K562 (cell line): ENCODE data around the gene MYO1D. TPM values are rescaled to one million over a fixed set of nuclear protein-coding genes. Genes with fewer than 3 reads are reported as not detected.

Experiments
- ATAC-seq: fragments of 200-7000 bp; cut with Tn5 transposase; 3 replicates; pipeline ENCODE4 v1.9.1; 2020; ENCODE audit warnings: moderate library complexity
- BruUV-seq: library from RNA; stranded (reverse); fragments of 400-500 nt; replicated peaks from 2 replicates; lab custom pipeline; 2021; lab: Mats Ljungman, UMichigan
- CTCF ChIA-PET: fragments of 300-600 bp; formaldehyde crosslinking; extraction: SDS; loops from one replicate; lab custom pipeline; 2021; ENCODE audit warnings: low intra/inter-chr PET ratio; lab: Yijun Ruan, JAX
- POLR2A ChIA-PET: fragments of 300-600, 350-650 bp; sonication (Branson Sonifier 250); formaldehyde crosslinking; extraction: SDS; loops from one replicate; lab custom pipeline; 2021; ENCODE audit warnings: antibody characterized with exemption, inconsistent platforms; lab: Yijun Ruan, JAX
- DNase-seq, 4 experiments: peaks; one replicate each; pipeline versions ENCODE4 v3.0.0 to v3.0.0-alpha.2; 2011 to 2018; ENCODE audit warnings: low spot score in 3 of 4, mixed read lengths in 3 of 4; ENCODE audit errors: extremely low read depth in 1 of 4
- FAIRE-seq: peaks from 2 replicates; lab custom pipeline; 2011; peaks lifted over from hg19 to GRCh38; lab: Jason Lieb, UNC
- H2AFZ ChIP-seq: 2 replicates; pipeline ENCODE4 v1.6.0; 2011; ENCODE audit warnings: low read depth, low read length, control low read depth, inconsistent platforms
- H3K27ac ChIP-seq: fragments of 200-600 bp; 3 replicates; pipeline ENCODE4 v1.8.0; 2011; ENCODE audit warnings: low read depth, mild to moderate bottlenecking, control low read depth, inconsistent platforms, low read length, moderate library complexity, mixed read lengths; ENCODE audit errors: extremely low read depth
- H3K27me3 ChIP-seq, 2 experiments: fragments of 300-600 bp in 1 of 2; 2 replicates in 1 of 2; 3 replicates in 1 of 2; pipeline versions ENCODE4 v1.6.0 to v1.8.0; 2011; ENCODE audit warnings: inconsistent platforms in 2 of 2, low read length in 2 of 2, mild to moderate bottlenecking in 1 of 2, mixed read lengths in 1 of 2, moderate library complexity in 1 of 2; ENCODE audit not compliant: control insufficient read depth in 2 of 2, insufficient read depth in 2 of 2
- H3K36me3 ChIP-seq: fragments of 300-600 bp; 3 replicates; pipeline ENCODE4 v1.8.0; 2011; ENCODE audit warnings: mild to moderate bottlenecking, low read length, inconsistent platforms; ENCODE audit not compliant: control insufficient read depth, insufficient read depth
- H3K4me1 ChIP-seq, 2 experiments: fragments of 200-600 bp in 1 of 2; replicated peaks in 1 of 2; 2 replicates in 1 of 2; 3 replicates in 1 of 2; pipeline versions ENCODE4 v1.5.1 to v1.8.0; 2011; ENCODE audit warnings: inconsistent platforms in 2 of 2, low read length in 2 of 2, mild to moderate bottlenecking in 1 of 2, mixed read lengths in 1 of 2, moderate library complexity in 1 of 2; ENCODE audit not compliant: control insufficient read depth in 2 of 2, insufficient read depth in 2 of 2
- H3K4me2 ChIP-seq: 2 replicates; pipeline ENCODE4 v1.6.1; 2011; ENCODE audit warnings: low read length, control low read depth, inconsistent platforms, mixed read lengths; ENCODE audit not compliant: insufficient read depth
- H3K4me3 ChIP-seq: fragments of 200-600 bp; sonication (generic), shearing (Covaris generic); 2 replicates; pipeline ENCODE4 v1.5.1; 2016; ENCODE audit warnings: control low read depth, inconsistent platforms
- H3K79me2 ChIP-seq: fragments of 200-600 bp; 3 replicates; pipeline ENCODE4 v1.8.0; 2011; ENCODE audit warnings: low read length, inconsistent platforms; ENCODE audit not compliant: control insufficient read depth, insufficient read depth
- H3K9ac ChIP-seq, 2 experiments: 2 replicates each; pipeline versions ENCODE4 v1.6.0 to v1.6.1; 2011; ENCODE audit warnings: low read depth in 2 of 2, low read length in 2 of 2, control low read depth in 1 of 2, inconsistent platforms in 1 of 2, mild to moderate bottlenecking in 1 of 2, mixed read lengths in 1 of 2; ENCODE audit not compliant: insufficient read depth in 1 of 2
- H3K9me1 ChIP-seq: one replicate; pipeline ENCODE4 v1.6.0; 2011; ENCODE audit warnings: inconsistent platforms, mild to moderate bottlenecking, low read length, moderate library complexity; ENCODE audit not compliant: control insufficient read depth, insufficient read depth
- H3K9me3 ChIP-seq: replicated peaks from 2 replicates; pipeline ENCODE4 v1.5.1; 2011; ENCODE audit warnings: low read depth, low read length, inconsistent platforms; ENCODE audit not compliant: control insufficient read depth, insufficient read depth
- H4K20me1 ChIP-seq: replicated peaks from 2 replicates; pipeline ENCODE4 v1.6.1; 2011; ENCODE audit warnings: low read length, inconsistent platforms, mixed read lengths; ENCODE audit not compliant: control insufficient read depth, insufficient read depth
- FUS ChIP-seq: fragments of 200-400 bp; formaldehyde crosslinking; optimal IDR thresholded peaks from 2 replicates; pipeline ENCODE3; 2017; ENCODE audit warnings: low read depth, low read length
- MAFG ChIP-seq: fragments of 450-650 bp; conservative IDR thresholded peaks from 2 replicates; pipeline ENCODE4 v1.6.1; 2016; ENCODE audit warnings: missing genetic modification characterization, missing compliant biosample characterization
- NFIC ChIP-seq: fragments of 450-650 bp; IDR thresholded peaks from 2 replicates; pipeline ENCODE4 v1.6.1; 2017; ENCODE audit warnings: mild to moderate bottlenecking, inconsistent platforms
- SPI1 ChIP-seq: IDR thresholded peaks from 2 replicates; pipeline ENCODE4 v1.6.1; 2011; ENCODE audit warnings: low read depth, low read length, control low read depth, borderline replicate concordance
- ZBTB7A ChIP-seq: IDR thresholded peaks from 2 replicates; pipeline ENCODE4 v1.6.1; 2011; ENCODE audit warnings: low read depth, mild to moderate bottlenecking, low read length, moderate library complexity, borderline replicate concordance; ENCODE audit not compliant: control insufficient read depth
- WGBS: fragments of 100-300 bp; shearing (Covaris generic); methylation state at CpG from one replicate; pipeline ENCODE4 v1.1.6; 2016; ENCODE audit warnings: low coverage, mixed read lengths; ENCODE audit not compliant: insufficient coverage; ENCODE audit errors: missing lambda C conversion rate; 5-methylcytosine and 5-hydroxymethylcytosine counted together
- in situ Hi-C: fragments of 300-500 bp; cut with MboI; formaldehyde crosslinking; loops from 4 replicates; pipeline ENCODE4 v1.15.0; 2018; ENCODE audit warnings: inconsistent platforms, mixed read lengths
- intact Hi-C: fragments of 100-400 bp; cut with micrococcal nuclease; formaldehyde crosslinking; loops from 2 replicates; pipeline ENCODE4 v1.14.2; 2022
- polyA plus RNA-seq, 8 experiments: library from polyadenylated mRNA; depleted of rRNA in 4 of 8; stranded (reverse) in 5 of 8; unstranded in 3 of 8; fragments of >200 nt; fragmentation: Nextera tagmentation in 2 of 8; fragmentation: Illumina TruSeq in 1 of 8; extraction: Ambion mirVana in 2 of 8; extraction: Trizol in 1 of 8; gene quantifications; 2 replicates each; pipeline versions ENCODE4 v1.2.1 to v1.2.3, GENCODE V29; 2011 to 2014; ENCODE audit warnings: inconsistent platforms in 1 of 8, missing spikeins in 1 of 8
- total RNA-seq, 7 experiments: library from RNA; depleted of rRNA in 6 of 7; stranded (reverse); fragments of >200 nt in 6 of 7; fragmentation: Illumina TruSeq in 2 of 7; extraction: Trizol in 2 of 7; gene quantifications; 2 replicates each; pipeline versions ENCODE4 v1.2.1 to v1.2.3, GENCODE V29; 2011 to 2021; ENCODE audit warnings: low replicate concordance in 1 of 7
- TF ChIP-seq, protein P1 (sequence below): IDR thresholded peaks from 2 replicates; pipeline ENCODE4 v1.6.1; 2014; ENCODE audit warnings: antibody characterized with exemption

Gene MYO1D
- total and polyA plus RNA-seq, 9 of the 15 experiments (the other 6 are each of a cell fraction or from before 2014, with no cell fraction given) = 2.1 to 71.2 (median 45.4) TPM

DNA sequence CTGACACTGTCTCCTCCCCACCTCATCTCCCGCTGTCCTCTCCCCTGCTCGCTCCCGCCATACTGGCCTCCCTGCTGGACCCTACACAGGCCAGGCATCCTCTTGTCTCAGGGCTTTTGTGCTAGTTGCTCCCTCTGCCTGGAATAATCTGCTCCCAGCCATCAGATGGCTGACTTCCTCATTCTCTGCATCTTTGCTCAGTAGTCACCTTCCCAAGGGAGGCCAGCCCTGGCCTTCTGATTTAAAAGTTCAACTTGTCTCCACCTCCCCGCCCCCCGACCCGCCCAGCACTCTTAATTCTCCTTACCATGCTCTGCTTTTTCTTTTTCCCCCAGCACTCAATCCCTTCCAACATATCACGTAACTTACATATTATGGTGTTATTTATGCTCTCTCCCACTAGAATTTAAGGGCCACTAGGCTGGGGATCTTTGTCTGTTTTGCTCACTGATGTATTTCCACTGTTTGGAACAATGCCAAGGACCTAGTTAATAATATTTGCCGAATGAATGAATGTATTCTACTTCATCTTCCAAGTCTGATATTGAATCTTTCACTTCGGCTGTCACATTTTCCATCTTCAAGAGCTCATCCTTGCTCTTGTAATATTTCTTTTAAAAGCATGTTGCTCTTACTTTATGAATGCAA, 211.9 kb downstream of the MYO1D start:
- no peaks in the 10 kb centered on the region for H3K9me3 ChIP-seq
- H3K27me3 ChIP-seq = no peaks in the 10 kb centered on the region
- DNase-seq = no peak
- H3K9me1 ChIP-seq = no peaks in the 10 kb centered on the region
- no peaks in the 10 kb centered on the region for H4K20me1 ChIP-seq
- no peaks in the 10 kb centered on the region; a peak in 1 of 5 replicates for H3K4me1 ChIP-seq
- BruUV-seq = no TSS peak
- no peak for ATAC-seq
- intact Hi-C loops = no loop called here
- H3K36me3 ChIP-seq = no peaks in the 10 kb centered on the region
- ChIA-PET POLR2A (no interaction called here), CTCF (no interaction called here)
- no peak for FAIRE-seq
- 91% methylated on average over 9 of the region's 9 CpGs for WGBS
- in situ Hi-C loops = no loop called here
- no peak overlapping the region for H3K9ac ChIP-seq
- no peak overlapping the region for H2AFZ ChIP-seq
- TF ChIP-seq SPI1 = peak; percentile 78; the same call in 1 of the 2 replicates
- peak; percentile 84 for TF ChIP-seq NFIC
- no peak for TF ChIP-seq ZBTB7A
- TF ChIP-seq FUS = no peak
- TF ChIP-seq, protein P1, sequence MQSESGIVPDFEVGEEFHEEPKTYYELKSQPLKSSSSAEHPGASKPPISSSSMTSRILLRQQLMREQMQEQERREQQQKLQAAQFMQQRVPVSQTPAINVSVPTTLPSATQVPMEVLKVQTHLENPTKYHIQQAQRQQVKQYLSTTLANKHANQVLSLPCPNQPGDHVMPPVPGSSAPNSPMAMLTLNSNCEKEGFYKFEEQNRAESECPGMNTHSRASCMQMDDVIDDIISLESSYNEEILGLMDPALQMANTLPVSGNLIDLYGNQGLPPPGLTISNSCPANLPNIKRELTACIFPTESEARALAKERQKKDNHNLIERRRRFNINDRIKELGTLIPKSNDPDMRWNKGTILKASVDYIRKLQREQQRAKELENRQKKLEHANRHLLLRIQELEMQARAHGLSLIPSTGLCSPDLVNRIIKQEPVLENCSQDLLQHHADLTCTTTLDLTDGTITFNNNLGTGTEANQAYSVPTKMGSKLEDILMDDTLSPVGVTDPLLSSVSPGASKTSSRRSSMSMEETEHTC = no peak
- TF ChIP-seq MAFG (tag) = no peak
- H3K4me3 ChIP-seq = no peak overlapping the region
- no peak overlapping the region for H3K27ac ChIP-seq
- no peak overlapping the region for H3K4me2 ChIP-seq
- H3K79me2 ChIP-seq = no peaks in the 10 kb centered on the region
